ENCODE measurements around the gene BET1L.

DNA sequence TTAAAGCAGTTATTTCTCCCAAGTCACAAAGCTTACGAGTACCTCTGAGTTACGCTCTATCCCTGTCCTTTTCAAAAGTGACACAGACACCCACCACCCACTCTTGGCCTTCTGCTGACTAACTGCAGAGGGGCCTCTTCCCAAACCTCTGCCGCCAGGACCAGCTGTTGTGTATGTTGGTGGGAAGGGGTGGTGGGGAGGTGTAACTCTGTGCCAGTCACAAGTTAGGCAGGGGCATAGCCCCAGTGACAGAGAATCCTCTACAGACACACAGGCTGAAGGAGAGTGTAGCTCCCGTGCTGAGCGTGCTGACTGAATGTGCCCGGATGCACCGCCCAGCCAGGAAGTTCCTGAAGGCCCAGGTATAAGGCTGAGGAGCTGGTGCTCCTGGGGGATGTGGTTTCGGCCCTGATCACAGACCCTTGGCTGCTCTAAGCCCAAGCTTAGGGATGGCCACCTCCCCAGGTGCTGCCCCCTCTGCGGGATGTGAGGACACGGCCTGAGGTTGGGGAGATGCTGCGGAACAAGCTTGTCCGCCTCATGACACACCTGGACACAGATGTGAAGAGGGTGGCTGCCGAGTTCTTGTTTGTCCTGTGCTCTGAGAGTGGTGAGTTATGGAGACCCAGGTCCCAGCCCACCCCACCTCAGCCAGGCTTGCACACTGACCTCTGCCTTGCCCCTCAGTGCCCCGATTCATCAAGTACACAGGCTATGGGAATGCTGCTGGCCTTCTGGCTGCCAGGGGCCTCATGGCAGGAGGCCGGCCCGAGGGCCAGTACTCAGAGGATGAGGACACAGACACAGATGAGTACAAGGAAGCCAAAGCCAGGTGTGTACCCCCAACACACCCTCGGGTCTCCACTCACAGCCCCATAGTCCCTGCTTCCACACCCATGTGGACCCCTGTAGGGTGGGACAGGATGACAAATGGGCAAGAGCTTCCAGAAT lies 5.2 kb upstream of the BET1L start:
- no peak for TF ChIP-seq EZH2 (IDR thresholded peaks at IDR 0.05; ENCODE audit: low read length, unreplicated experiment)
- TF ChIP-seq, protein P1, sequence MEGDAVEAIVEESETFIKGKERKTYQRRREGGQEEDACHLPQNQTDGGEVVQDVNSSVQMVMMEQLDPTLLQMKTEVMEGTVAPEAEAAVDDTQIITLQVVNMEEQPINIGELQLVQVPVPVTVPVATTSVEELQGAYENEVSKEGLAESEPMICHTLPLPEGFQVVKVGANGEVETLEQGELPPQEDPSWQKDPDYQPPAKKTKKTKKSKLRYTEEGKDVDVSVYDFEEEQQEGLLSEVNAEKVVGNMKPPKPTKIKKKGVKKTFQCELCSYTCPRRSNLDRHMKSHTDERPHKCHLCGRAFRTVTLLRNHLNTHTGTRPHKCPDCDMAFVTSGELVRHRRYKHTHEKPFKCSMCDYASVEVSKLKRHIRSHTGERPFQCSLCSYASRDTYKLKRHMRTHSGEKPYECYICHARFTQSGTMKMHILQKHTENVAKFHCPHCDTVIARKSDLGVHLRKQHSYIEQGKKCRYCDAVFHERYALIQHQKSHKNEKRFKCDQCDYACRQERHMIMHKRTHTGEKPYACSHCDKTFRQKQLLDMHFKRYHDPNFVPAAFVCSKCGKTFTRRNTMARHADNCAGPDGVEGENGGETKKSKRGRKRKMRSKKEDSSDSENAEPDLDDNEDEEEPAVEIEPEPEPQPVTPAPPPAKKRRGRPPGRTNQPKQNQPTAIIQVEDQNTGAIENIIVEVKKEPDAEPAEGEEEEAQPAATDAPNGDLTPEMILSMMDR (conservative IDR thresholded peaks at IDR 0.05; ENCODE audit: low read depth, low read length): no peak

All from PC-3 (cell line).